Lower leg skin (tissue), 4 donors: ENCODE data around the gene DTWD1. TPM values are rescaled to one million over a fixed set of nuclear protein-coding genes. Genes with fewer than 3 reads are reported as not detected.
"Not testable (repeated sequence)": the region's sequence is repeated elsewhere in the genome, so short reads cannot be mapped to it uniquely, and the experiment has no call there.

Experiments used
- DNase-seq, 2 donors: peaks; one replicate each; pipeline ENCODE4 v3.0.0-alpha.2; 2019; ENCODE audit warnings: low spot score in 2 of 2
- H3K4me3 ChIP-seq: fragments of 200-600 bp; sonication (generic); 2 replicates; pipeline ENCODE4 v1.5.1; 2017; ENCODE audit warnings: mild to moderate bottlenecking, low read depth; ENCODE audit not compliant: poor library complexity, severe bottlenecking
- CTCF ChIP-seq, 3 donors: fragments of 450-650 bp; IDR thresholded peaks; one replicate each; pipeline ENCODE4 v1.5.1; 2016; ENCODE audit warnings: antibody characterized with exemption in 3 of 3, mild to moderate bottlenecking in 3 of 3, moderate library complexity in 2 of 3
- POLR2A ChIP-seq, 2 donors: fragments of 450-650 bp; IDR thresholded peaks; one replicate each; pipeline ENCODE4 v1.6.1; 2016 to 2017; ENCODE audit warnings: antibody characterized with exemption in 2 of 2, mild to moderate bottlenecking in 1 of 2, moderate library complexity in 1 of 2
- WGBS, 2 donors: methylation state at CpG; one replicate each; pipeline ENCODE4 v1.1.5; 2018; 5-methylcytosine and 5-hydroxymethylcytosine counted together
- intact Hi-C: fragments of 100-400 bp; cut with DNase I; formaldehyde crosslinking; loops from one replicate; pipeline ENCODE4 v1.15.0; 2023; ENCODE audit warnings: low total_unique reads
- total RNA-seq, 4 donors: library from RNA; depleted of rRNA; stranded (reverse); fragments of >200 nt; gene quantifications; one replicate each; pipeline ENCODE4 v1.1.0, GENCODE V29; 2016

The DTWD1 gene
- total RNA-seq, 4 donors from 2014 or later: 12.1 to 23.0 (median 19.9) TPM

- no peak for TF ChIP-seq POLR2A (IDR thresholded peaks at IDR 0.05)
- TF ChIP-seq CTCF (IDR thresholded peaks at IDR 0.05): no peak
- intact Hi-C loops: no loop called here
- H3K4me3 ChIP-seq: no peak overlapping the region
- DNase-seq: no peak
- WGBS, 2 donors: 93 to 98% methylated on average over 2 of the region's 2 CpGs
These were observed 15.3 kb upstream of the DTWD1 start for GRCh38 chr15:49605588-49605987.

- no peak overlapping the region for H3K4me3 ChIP-seq
- intact Hi-C loops: no loop called here
- no peak for DNase-seq
- TF ChIP-seq POLR2A (IDR thresholded peaks at IDR 0.05) (no peak), CTCF (IDR thresholded peaks at IDR 0.05) (no peak)
These were observed 14.3 kb upstream of the DTWD1 start for GRCh38 chr15:49606594-49606993.

- intact Hi-C loops: no loop called here
These were observed 10.5 kb upstream of the DTWD1 start for GRCh38 chr15:49610157-49610918.

DNA sequence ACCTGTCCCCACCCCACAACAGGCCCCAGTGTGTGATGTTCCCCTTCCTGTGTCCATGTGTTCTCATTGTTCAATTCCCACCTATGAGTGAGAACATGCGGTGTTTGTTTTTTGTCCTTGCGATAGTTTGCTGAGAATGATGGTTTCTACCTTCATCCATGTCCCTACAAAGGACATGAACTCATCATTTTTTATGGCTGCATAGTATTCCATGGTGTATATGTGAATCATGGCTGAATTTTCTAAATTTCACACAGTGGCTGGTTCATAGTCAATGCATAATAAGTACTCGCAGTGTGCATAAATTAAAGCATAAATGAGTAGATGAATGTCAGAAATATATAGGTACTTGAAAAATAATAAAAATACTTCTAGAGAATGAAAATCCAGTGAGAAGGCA, 8.6 kb upstream of the DTWD1 start:
- DNase-seq, intact Hi-C loops, H3K4me3 ChIP-seq: not testable (repeated sequence)
- 98 to 99% methylated on average over 3 of the region's 3 CpGs for WGBS, 2 donors

More at GRCh38 chr15:49610157-49610918, 10.5 kb upstream of the DTWD1 start:
- WGBS, 2 donors: 82 to 84% methylated on average over 2 of the region's 2 CpGs
- DNase-seq: no peak
- H3K4me3 ChIP-seq: no peak overlapping the region
- no peak for TF ChIP-seq CTCF (IDR thresholded peaks at IDR 0.05)
- no peak for TF ChIP-seq POLR2A (IDR thresholded peaks at IDR 0.05)

DNA sequence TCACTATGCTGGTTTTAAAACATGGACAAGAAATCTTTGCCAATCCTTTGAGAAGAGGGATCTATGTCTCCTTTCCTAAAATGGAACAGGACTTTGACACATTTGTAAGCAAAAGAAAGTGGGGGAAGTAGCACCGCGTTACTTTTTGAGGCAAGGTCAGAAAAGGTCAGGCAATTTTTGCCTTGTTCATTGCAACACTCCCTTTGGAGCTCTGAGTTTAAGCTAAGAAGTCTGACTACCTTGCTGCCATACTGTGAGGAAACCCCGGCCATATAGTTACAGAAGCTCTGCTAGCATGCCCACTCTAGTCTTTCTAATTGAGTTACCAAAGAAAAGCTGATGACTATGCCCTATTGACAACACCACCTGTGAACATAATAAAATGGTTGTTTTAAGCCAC, 1.6 kb upstream of the DTWD1 start:
- intact Hi-C loops: no loop called here
- 80 to 84% methylated on average over 3 of the region's 3 CpGs for WGBS, 2 donors
- no peak overlapping the region for H3K4me3 ChIP-seq
- DNase-seq: no peak
- TF ChIP-seq CTCF (IDR thresholded peaks at IDR 0.05) (no peak), POLR2A (IDR thresholded peaks at IDR 0.05) (no peak)

GRCh38 chr15:49620199-49620598, 649 bp upstream of the DTWD1 start:
- TF ChIP-seq CTCF (IDR thresholded peaks at IDR 0.05): no peak
- no peak for TF ChIP-seq POLR2A (IDR thresholded peaks at IDR 0.05)
- 1 to 2% methylated on average over 6 of the region's 6 CpGs for WGBS, 2 donors
- DNase-seq: no peak

More at GRCh38 chr15:49620199-49620598, 649 bp upstream of the DTWD1 start:
- H3K4me3 ChIP-seq: no peak overlapping the region
- intact Hi-C loops: no loop called here
